Colonic mucosa (tissue), 4 donors: ENCODE data around the gene PIKFYVE. TPM values are rescaled to one million over a fixed set of nuclear protein-coding genes. Genes with fewer than 3 reads are reported as not detected.

Experiments
- DNase-seq: peaks from one replicate; pipeline ENCODE4 v3.0.0-alpha.2; 2020
- H3K27ac ChIP-seq: fragments of 200-600 bp; one replicate; pipeline ENCODE4 v1.8.0; 2021
- H3K27me3 ChIP-seq: fragments of 200-600 bp; one replicate; pipeline ENCODE4 v1.8.0; 2021
- H3K36me3 ChIP-seq: fragments of 200-600 bp; one replicate; pipeline ENCODE4 v1.8.0; 2021
- H3K4me1 ChIP-seq: fragments of 200-600 bp; one replicate; pipeline ENCODE4 v1.8.0; 2021; ENCODE audit warnings: mild to moderate bottlenecking
- H3K4me3 ChIP-seq: fragments of 200-600 bp; one replicate; pipeline ENCODE4 v1.8.0; 2021
- H3K9ac ChIP-seq, 2 donors: one replicate each; pipeline ENCODE4 v1.7.0; 2013; ENCODE audit warnings: control low read depth in 2 of 2, low read depth in 2 of 2, low read length in 2 of 2
- H3K9me3 ChIP-seq: fragments of 200-600 bp; one replicate; pipeline ENCODE4 v1.8.0; 2021
- intact Hi-C: fragments of 100-400 bp; cut with DNase I; formaldehyde crosslinking; loops from one replicate; pipeline ENCODE4 v1.14.1; 2022
- total RNA-seq, 2 donors: library from RNA; stranded (reverse); fragmentation: NEBNext Ultra II Directional in 1 of 2; extraction: Animal tissue kit (Norgen Biotek cat#: 25700) in 1 of 2; gene quantifications; one replicate each; pipeline ENCODE4 v1.2.1, GENCODE V29; 2021
- TF ChIP-seq, protein P1 (sequence below): fragments of 200-600 bp; IDR thresholded peaks from one replicate; pipeline ENCODE4 v1.8.0; 2022; ENCODE audit warnings: antibody characterized with exemption, mild to moderate bottlenecking
- donor health status: healthy.
- donor health status: DM: no; HTN: no; CAD: no.
- donor health status: DM: no; HTN: no; CAD: no.

The PIKFYVE gene
- total RNA-seq, 2 donors from 2014 or later, result 14.6 to 18.2 TPM

DNA sequence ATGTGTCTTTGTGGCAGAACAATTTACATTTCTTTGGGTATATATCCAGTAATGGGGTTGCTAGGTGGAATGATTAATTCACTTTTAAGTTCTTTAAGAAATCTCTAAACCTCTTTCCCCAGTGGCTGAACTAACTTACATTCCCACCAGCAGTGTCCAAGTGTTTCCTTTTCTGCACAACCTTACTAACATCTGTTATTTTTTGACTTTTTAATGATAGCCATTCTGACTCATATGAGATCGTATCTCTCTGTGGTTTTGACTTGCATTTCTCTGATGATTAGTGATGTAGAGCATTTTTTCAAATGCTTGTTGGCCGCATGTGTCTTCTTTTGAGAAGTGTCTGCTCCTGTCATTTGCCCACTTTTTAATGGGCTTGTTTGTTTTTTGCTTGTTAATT, 97.4 kb downstream of the PIKFYVE start:
- H3K9me3 ChIP-seq, result no peaks in the 10 kb centered on the region
- H3K4me1 ChIP-seq, result no peaks in the 10 kb centered on the region
- DNase-seq, result no peak
- intact Hi-C loops, result no loop called here
- TF ChIP-seq, protein P1, sequence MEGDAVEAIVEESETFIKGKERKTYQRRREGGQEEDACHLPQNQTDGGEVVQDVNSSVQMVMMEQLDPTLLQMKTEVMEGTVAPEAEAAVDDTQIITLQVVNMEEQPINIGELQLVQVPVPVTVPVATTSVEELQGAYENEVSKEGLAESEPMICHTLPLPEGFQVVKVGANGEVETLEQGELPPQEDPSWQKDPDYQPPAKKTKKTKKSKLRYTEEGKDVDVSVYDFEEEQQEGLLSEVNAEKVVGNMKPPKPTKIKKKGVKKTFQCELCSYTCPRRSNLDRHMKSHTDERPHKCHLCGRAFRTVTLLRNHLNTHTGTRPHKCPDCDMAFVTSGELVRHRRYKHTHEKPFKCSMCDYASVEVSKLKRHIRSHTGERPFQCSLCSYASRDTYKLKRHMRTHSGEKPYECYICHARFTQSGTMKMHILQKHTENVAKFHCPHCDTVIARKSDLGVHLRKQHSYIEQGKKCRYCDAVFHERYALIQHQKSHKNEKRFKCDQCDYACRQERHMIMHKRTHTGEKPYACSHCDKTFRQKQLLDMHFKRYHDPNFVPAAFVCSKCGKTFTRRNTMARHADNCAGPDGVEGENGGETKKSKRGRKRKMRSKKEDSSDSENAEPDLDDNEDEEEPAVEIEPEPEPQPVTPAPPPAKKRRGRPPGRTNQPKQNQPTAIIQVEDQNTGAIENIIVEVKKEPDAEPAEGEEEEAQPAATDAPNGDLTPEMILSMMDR, result no peak
- H3K4me3 ChIP-seq, result no peak overlapping the region
- H3K9ac ChIP-seq, result no peak overlapping the region
- no peak overlapping the region for H3K27ac ChIP-seq
- no peaks in the 10 kb centered on the region for H3K27me3 ChIP-seq
- no peaks in the 10 kb centered on the region for H3K36me3 ChIP-seq

DNA sequence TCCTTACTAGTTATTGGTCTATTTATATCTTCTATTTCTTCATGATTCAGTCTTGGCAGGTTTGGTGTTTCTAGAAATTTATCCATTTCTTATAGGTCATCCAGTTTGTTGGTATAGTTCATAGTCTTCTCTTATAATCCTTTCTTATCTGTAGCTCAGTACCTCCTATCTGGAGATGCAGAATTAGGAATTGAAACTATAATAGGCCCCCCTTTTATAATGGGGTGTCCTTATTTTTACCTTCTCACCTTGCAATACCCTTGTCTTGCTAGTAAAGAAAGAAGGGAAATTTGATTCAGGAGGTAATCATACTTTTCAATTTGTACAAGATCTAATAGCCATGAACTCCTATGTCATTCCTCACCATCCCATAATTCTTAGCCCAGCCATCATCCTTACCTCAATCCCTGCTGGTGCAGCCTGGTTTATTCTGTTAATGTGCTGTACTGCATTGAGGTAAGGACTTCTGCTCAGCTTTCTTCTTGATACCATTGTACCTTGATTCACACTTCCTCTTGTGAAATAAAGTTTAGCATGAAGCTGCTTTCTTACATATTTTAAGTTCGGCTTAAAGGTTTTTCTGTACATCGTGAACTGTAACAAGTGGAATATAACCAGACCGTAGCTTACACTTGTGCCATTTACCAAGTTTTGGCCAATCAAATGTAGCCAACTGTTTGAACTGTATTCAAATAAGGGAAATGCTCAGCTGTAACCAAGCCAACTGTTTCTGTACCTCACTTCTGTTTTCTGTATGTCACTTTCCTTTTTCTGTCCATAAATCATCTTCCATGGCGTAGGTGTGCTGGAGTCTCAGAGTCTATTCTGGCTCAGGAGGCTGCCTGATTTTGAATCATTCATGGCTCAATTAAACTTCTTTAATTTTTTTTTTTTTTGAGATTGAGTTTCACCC, 100.4 kb downstream of the PIKFYVE start:
- DNase-seq, result no peak
- Histone ChIP-seq H3K9ac (no peak overlapping the region), H3K9me3 (no peaks in the 10 kb centered on the region), H3K27ac (no peak overlapping the region), H3K4me1 (no peaks in the 10 kb centered on the region), H3K27me3 (no peaks in the 10 kb centered on the region), H3K36me3 (no peaks in the 10 kb centered on the region), H3K4me3 (no peak overlapping the region)
- intact Hi-C loops, result no loop called here
- TF ChIP-seq, protein P1, result no peak

DNA sequence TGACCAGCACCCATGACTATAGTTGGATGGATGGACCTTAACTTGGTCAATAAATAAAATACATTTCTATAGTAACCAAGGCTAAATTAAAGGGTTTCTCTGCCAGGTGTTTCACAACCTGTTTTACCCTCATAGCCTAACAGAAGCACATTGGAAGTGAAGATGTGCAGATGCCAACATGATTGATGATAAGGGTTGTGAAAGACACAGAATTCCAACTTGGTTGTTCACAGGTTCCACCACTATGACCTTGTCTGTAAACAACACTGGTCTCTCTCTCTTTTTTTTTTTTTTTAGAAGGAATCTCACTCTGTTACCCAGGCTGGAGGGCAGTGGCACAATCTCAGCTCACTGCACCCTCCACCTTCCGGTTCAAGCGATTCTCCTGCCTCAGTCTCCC, 103.0 kb downstream of the PIKFYVE start:
- Histone ChIP-seq H3K36me3 (no peaks in the 10 kb centered on the region), H3K27me3 (no peaks in the 10 kb centered on the region), H3K4me3 (no peak overlapping the region), H3K9me3 (no peaks in the 10 kb centered on the region), H3K9ac (no peak overlapping the region), H3K27ac (no peak overlapping the region), H3K4me1 (no peaks in the 10 kb centered on the region)
- no peak for DNase-seq
- TF ChIP-seq, protein P1, result no peak
- intact Hi-C loops, result no loop called here

DNA sequence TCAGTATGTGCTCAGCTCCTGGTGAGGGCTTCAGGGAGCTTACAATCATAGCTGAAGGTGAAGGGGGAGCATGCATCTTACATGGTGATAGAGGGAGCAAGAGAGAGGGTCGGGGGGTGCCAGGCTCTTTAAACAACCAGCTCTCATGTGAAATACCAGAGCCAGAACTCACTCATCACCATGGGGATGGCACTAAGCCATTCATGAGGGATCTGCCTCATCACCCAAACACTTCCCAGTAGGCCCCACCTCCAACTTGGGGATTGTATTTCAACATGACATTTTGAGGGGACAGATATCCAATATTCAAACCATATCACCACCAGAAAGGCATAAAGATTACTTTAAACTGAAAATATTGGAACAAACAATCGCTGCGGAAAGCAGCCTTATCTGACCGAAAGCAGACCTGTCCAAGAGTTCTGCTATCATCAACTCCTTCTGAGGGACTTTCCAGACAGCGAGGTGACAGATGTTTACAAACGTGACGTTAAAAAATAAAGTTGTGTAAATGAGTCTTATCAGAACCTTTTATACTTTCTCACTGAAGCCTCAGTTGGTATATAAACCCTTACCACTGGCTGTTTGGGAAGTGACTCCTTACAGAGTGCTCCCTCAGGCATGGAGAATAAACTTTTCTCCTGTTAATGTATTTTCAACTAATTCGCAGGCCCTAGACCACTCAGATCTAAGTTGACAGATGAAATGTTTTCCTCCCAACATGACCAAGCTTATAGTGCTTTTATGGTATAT, 105.0 kb downstream of the PIKFYVE start:
- TF ChIP-seq, protein P1, result no peak
- no peaks in the 10 kb centered on the region for H3K4me1 ChIP-seq
- intact Hi-C loops, result no loop called here

DNA sequence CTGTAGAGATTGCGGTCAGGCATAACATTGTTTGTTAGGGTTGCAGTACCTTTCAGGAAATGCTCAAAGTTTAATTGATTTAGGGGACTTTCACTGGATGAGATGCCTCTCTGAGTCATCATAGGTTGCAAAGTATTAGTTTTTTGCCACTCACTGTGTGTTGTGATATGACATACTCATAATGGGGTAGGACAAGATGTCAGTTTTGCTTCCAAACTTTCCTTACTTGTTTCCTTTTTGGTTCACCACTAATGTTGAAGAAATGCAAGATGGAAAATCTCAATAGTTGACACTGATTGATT, 105.5 kb downstream of the PIKFYVE start:
- Histone ChIP-seq H3K27me3 (no peaks in the 10 kb centered on the region), H3K9me3 (no peaks in the 10 kb centered on the region), H3K27ac (no peak overlapping the region), H3K4me1 (no peaks in the 10 kb centered on the region), H3K36me3 (no peaks in the 10 kb centered on the region), H3K4me3 (no peak overlapping the region), H3K9ac (peak overlapping the region in 1 of 2 donors; percentile 12)
- no peak for DNase-seq
- intact Hi-C loops, result no loop called here
- TF ChIP-seq, protein P1, result no peak

More for the DNA sequence above, 105.0 kb downstream of the PIKFYVE start:
- Histone ChIP-seq H3K27ac (no peak overlapping the region), H3K9me3 (no peaks in the 10 kb centered on the region), H3K36me3 (no peaks in the 10 kb centered on the region), H3K4me3 (no peak overlapping the region), H3K9ac (no peak overlapping the region), H3K27me3 (no peaks in the 10 kb centered on the region)
- DNase-seq, result no peak
